ENCODE results near the gene CARHSP1.
"Not testable (repeated sequence)": the region's sequence is repeated elsewhere in the genome, so short reads cannot be mapped to it uniquely, and the experiment has no call there.

CARHSP1 gene

DNA sequence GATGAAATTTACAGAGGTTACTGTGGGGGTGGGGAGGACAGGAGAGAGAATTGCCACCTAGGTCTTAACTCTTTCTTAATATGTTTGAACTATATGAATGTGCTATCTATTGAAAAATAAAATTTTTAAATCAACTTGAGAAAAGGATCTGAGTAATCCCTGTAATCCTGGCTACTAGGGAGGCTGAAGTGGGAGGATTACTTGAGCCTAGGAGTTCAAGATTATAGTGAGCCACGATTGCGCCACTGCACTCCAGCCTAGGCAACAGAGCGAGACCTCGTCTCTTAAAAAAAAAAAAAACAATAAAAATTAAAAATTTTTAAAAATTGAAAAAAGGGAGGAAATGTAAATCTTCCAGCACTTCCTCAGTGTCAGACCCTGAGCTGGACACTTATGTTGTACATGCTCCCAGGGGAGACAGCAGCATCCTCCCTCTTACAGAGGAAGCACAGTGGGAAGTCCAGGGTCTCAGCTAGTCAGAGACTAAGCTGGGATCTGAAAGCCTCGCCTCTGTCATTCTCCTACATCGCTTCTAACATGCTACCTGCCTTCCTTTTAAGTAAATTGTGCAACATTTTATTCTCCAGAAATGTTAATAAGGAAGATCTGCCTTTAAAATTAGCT, 49.3 kb downstream of the CARHSP1 start:
- DNase-seq = no peak

DNA sequence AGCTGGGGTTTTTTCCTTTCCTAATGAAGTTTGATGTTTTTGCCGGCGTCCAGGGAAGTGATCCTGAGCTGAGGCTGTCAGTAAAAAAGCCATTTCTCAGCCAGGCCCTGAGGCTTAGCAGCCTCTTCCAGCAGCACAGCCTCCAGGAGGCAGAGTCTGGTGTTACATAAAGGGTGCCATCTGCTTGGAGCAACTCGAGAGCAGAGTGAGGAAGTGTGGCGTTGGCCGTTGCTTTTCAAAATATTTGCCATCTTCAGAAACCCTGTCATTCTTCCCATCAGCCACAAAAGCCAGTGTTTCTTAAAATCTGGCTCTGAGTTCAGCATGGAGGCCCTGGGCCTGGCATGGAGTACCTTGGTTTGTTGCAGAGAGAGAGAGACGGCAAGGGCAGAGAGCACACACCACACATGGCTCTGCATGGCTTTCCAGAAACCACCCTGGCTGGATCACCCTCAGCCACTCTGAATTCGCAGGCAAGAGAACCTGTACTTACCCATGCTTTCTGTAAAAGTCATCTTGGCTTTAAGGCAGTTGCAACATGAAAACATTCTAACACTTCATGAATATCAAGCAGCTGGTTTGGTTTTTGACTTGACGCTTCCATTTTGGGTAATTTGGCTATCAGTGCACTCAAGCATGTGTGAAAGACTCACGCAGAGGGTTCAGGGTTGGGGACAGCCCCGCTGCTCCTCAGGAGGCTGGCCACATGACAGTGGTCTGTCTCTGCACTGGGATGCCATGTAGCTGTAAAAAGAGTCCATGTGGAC, 50.1 kb downstream of the CARHSP1 start:
- no peak for DNase-seq

DNA sequence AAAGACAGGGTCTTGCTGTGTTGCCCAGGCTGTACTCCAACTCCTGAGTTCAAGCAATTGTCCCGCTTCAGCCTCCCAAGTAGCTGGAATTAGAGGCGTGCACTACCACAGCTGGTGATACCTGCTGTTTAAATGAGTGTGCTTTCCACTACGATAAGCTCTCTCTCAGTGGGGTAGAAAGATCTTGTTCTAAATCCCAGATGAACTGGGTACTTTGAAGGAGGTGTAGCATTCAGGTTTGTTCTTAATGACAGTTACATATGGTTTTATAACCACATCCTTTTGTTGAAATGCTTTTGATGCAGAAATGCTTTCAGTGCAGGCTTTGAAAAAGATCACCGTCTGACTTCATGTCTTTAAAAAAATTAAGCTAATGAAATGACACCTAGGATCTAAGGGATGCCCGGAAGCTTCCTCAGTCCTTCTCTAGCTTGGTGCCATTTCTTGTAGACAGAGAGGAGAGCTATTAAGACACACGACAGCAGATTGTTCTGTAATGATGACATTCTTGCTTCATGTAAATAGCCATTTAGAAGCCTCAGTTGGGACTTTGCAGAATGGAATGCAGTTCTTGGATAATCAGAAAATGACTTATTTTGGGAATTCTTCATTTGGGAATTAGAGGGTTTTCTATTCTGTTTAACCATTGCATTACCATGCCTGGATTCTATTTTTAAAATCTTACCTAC, 51.7 kb downstream of the CARHSP1 start:
- DNase-seq = peak in 1 of 5 donors; percentile 71

DNA sequence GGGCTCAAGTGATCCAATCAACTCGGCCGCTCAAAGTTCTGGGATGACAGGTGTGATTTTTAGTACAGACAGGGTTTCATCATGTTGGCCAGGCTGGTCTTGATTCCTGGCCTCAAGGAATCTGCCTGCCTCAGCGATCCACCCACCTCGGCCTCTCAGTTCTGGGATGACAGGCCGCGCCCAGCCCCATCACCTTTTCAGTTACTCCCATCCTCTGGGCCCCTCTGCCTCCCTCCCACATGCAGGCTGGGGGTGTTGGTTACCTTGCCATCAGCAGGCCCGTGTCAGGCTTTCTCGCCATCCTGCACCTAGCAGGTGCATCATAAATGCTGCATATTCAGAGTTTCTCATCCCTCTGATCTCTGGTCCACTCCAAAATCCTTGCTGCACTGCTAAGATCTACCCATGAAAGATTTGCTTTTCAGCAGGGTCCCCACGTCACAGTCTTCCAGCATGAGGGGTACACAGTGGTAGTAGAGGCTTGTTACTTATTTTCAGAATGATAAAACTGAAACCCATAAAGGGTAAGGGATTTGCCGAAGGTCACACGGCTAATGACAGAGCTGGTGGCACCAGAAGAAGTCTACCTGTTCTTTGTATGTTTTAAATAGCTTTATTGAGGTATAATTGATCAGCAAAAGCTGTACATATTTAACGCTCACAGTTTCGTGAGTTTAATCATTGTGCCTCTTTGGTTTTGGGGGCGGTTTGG, 54.6 kb downstream of the CARHSP1 start:
- DNase-seq = no peak

DNA sequence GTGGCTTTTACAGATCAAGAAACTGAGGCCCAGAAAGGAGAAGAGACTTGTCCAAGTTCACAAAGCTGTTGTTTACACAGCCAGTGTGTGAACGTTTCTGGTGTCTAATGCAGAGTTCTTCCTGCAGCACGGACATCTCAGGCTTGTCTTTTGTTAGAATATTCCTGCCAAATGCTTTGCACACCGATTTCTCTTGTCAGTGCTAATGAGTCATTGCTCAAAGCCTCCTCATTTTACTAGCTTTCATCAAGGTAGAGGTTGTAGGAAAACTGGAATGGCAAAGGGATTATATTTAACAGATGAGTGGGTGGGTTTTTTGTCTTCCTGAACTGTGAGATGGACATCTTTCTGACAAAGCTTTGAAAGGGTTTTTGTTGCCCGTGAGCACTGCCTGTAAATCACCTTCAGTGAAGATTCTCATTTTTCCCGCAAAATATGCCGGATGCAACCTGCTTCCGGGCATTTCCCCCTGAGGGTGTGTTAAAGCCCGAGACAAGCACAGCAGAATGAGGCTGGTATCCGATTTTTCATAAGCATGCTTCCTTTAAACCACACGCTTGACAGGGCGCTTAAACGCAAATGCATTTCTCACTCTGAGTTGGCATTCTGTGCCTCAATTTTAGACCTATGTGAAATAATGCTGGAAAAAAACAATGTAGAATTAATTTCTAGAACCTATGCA, 56.5 kb downstream of the CARHSP1 start:
- DNase-seq = no peak

DNA sequence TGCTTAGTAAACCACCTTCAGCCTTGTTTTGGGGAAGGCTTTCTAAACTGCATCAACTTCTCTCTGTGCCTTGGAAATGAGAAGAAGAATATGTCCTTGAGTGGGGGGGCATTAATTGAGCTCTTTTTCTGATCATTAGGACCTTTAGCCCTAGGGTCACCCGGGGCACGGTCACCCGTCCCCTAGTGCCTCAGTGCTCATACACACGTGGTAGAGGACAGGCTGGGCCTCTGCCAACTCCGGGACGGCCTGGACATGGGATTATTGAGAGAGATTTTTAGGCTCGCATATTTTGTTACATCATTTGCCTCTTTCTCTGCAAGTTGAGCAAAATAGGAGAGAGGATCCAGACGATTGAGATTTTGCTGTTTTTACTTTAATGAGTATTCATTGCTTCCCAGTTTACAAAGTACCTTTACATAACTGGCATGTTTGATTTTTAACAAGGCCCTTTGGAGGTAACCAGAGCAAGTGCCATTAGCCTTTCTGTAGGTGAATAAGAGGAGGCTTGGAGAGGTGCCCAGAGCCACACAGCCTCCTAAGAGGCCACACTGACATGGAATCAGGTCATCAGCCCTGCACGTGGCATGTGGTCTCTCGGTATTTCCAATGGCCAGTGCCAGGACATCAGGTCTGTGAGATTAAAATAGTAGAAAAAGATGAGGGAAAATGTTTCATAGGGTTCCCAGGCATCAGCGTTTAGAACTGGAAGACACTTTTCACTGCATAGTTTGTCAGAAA, 60.0 kb downstream of the CARHSP1 start:
- no peak for DNase-seq

DNA sequence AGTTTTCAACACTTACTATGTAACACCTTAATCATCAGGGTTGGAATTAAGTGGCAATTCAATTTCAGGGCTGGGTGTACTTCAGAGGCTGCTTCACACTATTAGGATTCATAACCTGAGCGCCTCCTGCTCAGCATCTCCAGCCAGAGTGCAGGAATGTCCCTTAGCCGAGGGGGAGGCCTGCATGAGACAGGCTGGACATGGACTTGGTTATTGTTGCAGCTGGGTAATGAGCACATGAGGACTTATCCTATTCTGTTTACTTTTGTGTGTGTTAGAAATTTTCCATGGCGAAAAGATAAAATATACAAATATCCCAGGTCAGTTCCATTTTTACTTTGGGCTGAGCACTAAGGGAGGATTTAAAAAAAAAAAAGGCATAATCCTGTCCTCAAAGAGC, 60.8 kb downstream of the CARHSP1 start:
- no peak for DNase-seq

DNA sequence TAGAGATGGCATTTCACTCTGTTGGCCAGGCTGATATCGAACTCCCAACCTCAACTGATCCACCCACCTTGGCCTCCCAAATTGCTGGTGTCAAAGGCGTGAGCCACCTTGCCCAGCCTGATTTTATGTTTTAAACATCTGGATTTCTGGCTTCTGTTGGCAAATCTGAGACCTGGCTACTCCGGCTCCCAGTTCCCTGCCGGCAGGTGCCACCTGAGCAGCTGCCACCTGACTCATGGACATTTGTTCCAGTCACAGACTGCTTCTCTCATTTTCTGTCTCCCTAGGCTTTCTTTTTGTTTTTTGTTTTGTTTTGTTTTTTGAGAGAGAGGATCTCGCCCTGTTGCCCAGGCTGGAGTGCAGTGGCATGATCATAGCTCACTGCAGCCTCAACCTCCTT, 61.6 kb downstream of the CARHSP1 start:
- DNase-seq = no peak

DNA sequence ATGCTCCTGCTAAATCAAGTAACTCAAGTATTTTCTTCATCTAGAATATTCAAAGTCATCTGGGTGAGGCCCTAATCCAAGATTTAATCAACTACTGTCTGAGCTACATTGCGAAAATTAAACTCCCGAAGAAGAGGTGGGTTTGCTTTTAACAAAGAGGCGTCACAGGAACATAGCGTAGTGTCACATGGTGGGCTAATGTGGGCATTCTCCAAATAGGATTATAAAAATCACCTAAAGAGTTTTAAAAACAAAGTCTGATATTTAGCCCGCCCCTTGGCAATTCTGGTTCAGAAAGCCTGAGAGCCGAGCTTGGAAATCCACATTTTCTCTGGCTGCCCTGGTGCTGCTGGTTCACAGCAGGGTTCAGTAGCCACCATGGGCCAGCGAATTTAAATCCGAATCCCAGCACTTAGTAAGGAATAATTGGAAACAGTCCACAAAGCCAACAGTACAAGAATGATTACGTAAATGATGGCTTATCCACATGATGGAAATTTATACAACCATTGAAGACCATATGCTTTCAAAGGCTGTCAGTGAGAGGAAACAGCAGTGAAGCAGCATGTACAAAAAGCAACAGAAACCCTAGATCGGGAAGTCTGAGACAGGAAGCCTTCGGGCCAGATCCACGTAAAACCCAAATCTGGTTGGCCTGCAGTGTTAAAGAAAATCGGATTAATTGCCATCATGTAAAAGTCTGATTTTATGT, 62.4 kb downstream of the CARHSP1 start:
- DNase-seq = no peak

DNA sequence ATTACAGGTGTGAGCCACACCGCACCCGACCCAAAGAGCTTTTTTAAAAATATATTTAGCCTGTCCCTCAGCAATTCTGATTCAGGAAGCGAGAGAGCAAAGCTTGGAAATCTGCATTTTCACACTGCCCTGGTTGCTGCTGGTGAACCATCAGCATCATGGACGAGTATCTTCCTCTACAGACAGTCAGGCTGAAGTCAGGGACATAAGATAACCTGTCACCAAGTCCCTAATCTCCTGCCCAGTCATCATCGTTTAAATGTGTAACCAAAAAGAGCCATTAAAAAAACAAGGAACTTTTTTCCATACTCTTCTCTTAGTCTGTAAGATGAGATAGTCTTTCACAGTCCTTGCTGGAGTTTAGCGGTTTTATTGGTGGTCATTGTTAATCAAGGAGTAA, 64.5 kb downstream of the CARHSP1 start:
- DNase-seq = no peak

DNA sequence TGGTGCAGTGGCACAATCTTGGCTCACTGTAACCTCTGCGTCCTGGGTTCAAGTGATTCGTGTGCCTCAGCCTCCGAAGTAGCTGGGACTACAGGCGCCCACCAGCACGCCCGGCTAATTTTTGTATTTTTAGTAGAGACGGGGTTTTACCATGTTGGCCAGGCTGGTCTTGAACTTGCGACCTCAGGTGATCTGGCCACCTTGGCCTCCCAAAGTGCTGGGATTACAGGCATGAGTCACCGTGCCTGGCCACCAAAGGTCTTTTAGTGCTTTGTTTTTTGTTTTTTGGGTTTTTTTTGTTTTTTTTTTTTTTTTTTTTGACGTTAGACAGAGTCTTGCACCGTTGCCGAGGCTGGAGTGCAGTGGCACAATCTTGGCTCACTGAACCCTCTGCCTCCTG, 65.1 kb downstream of the CARHSP1 start:
- DNase-seq = not testable (repeated sequence)

Data from T-helper 1 cell (primary cell).